NT2/D1 (cell line): ENCODE results near the gene LSM14B.

Experiments used
- DNase-seq: peaks from one replicate; pipeline ENCODE4 v3.0.0-alpha.2; 2011; ENCODE audit warnings: low read depth, low spot score
- H3K27me3 ChIP-seq: 2 replicates; pipeline ENCODE4 v1.6.0; 2011; ENCODE audit warnings: mild to moderate bottlenecking; ENCODE audit not compliant: insufficient read length, insufficient read depth
- H3K36me3 ChIP-seq: 2 replicates; pipeline ENCODE4 v1.6.1; 2011; ENCODE audit warnings: mild to moderate bottlenecking, low read length, mixed read lengths; ENCODE audit not compliant: insufficient read depth, insufficient read length
- H3K4me1 ChIP-seq: 2 replicates; pipeline ENCODE4 v1.5.1; 2011; ENCODE audit not compliant: insufficient read depth, insufficient read length
- H3K4me3 ChIP-seq: 2 replicates; pipeline ENCODE4 v1.5.1; 2011; ENCODE audit warnings: low read depth; ENCODE audit not compliant: insufficient read length
- H3K9ac ChIP-seq: 2 replicates; pipeline ENCODE4 v1.6.0; 2011; ENCODE audit warnings: low read depth; ENCODE audit not compliant: insufficient read length
- H3K9me3 ChIP-seq: 2 replicates; pipeline ENCODE4 v1.5.1; 2011; ENCODE audit warnings: mild to moderate bottlenecking, low read length; ENCODE audit not compliant: insufficient read depth
- SUZ12 ChIP-seq: IDR thresholded peaks from 2 replicates; pipeline ENCODE4 v1.6.1; 2011; ENCODE audit not compliant: insufficient read length, insufficient read depth; ENCODE audit errors: extremely low read depth
- YY1 ChIP-seq: IDR thresholded peaks from 2 replicates; pipeline ENCODE4 v1.6.1; 2011; ENCODE audit not compliant: insufficient read length, insufficient read depth
- ZNF274 ChIP-seq: IDR thresholded peaks from 2 replicates; pipeline ENCODE4 v1.6.1; 2011; ENCODE audit warnings: mild to moderate bottlenecking, low read depth, low read length

The LSM14B gene

DNA sequence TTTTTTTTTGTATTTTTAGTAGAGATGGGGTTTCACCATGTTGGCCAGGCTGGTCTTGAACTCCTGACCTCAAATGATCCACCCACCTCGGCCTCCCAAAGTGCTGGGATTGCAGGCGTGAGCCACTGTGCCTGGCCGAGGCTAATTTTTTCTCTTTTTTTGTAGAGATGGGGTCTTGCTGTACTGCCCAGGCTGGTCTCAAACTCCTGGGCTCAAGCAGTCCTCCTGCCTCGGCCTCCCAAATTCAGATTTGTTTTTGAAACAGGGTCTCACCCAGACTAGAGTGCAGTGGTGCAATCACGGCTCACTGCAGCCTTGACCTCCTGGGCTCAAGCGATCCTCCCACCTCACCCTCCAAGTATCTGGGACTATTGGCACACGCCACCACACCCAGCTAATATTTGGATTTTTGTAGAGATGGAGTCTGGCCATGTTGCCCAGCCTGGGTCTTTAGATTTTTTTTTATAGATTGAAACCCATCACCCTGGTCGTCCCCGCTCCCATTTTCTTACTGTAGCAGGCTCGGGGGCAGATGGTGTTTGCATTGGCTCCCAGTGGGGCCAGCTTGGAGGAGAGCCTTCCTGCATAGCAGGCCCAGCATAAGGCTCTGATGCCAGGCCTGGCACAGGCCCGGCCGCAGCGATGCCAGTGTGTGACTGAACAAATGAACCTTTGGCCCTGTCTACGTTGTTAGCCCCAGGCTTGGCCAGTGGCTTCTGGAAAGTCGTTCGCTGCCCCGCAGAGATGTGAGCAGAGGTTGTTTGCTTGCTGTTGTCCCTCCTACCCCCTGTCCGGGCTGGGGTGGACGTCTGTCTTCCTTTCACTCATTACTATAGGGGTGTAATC lies 56.3 kb downstream of the LSM14B start:
- Histone ChIP-seq H3K36me3 (peaks cover 72% of the 10 kb centered on the region), H3K9ac (no peak overlapping the region), H3K9me3 (no peaks in the 10 kb centered on the region), H3K27me3 (no peaks in the 10 kb centered on the region), H3K4me1 (no peaks in the 10 kb centered on the region), H3K4me3 (no peak overlapping the region)
- TF ChIP-seq SUZ12 (no peak), ZNF274 (no peak), YY1 (no peak)
- no peak for DNase-seq

- no peaks in the 10 kb centered on the region for H3K9me3 ChIP-seq
- H3K9ac ChIP-seq: no peak overlapping the region
- H3K4me1 ChIP-seq: no peaks in the 10 kb centered on the region
- TF ChIP-seq YY1 (no peak), SUZ12 (no peak), ZNF274 (no peak)
- H3K4me3 ChIP-seq: no peak overlapping the region
- H3K36me3 ChIP-seq: peaks cover 66% of the 10 kb centered on the region
- no peak for DNase-seq
- no peaks in the 10 kb centered on the region for H3K27me3 ChIP-seq
Measured at GRCh38 chr20:62179162-62179504, 56.9 kb downstream of the LSM14B start.

- Histone ChIP-seq H3K4me1 (no peaks in the 10 kb centered on the region), H3K36me3 (peaks cover 40% of the 10 kb centered on the region), H3K9me3 (no peaks in the 10 kb centered on the region), H3K27me3 (no peaks in the 10 kb centered on the region), H3K9ac (peak overlapping the region; percentile 100), H3K4me3 (peak overlapping the region; percentile 97)
- no peak for DNase-seq
- TF ChIP-seq SUZ12: no peak
- TF ChIP-seq YY1: no peak
- TF ChIP-seq ZNF274: no peak
Measured at GRCh38 chr20:62181808-62182207, 59.5 kb downstream of the LSM14B start.

- Histone ChIP-seq H3K9ac (peak within 1 kb of the TSS; percentile 100), H3K9me3 (no peaks in the 10 kb centered on the region), H3K4me1 (no peaks in the 10 kb centered on the region), H3K27me3 (no peaks in the 10 kb centered on the region), H3K4me3 (peak within 1 kb of the TSS; percentile 97), H3K36me3 (peaks cover 30% of the 10 kb centered on the region)
- no peak for TF ChIP-seq SUZ12
- no peak for TF ChIP-seq YY1
- TF ChIP-seq ZNF274: no peak
- DNase-seq: peak; percentile 95
Measured at GRCh38 chr20:62182469-62183425, 60.5 kb downstream of the LSM14B start, which contains the start of gene MTG2. MTG2 (plus strand) TSS chr20:62183028; CDS start chr20:62193421, 10,393 bp downstream.

DNA sequence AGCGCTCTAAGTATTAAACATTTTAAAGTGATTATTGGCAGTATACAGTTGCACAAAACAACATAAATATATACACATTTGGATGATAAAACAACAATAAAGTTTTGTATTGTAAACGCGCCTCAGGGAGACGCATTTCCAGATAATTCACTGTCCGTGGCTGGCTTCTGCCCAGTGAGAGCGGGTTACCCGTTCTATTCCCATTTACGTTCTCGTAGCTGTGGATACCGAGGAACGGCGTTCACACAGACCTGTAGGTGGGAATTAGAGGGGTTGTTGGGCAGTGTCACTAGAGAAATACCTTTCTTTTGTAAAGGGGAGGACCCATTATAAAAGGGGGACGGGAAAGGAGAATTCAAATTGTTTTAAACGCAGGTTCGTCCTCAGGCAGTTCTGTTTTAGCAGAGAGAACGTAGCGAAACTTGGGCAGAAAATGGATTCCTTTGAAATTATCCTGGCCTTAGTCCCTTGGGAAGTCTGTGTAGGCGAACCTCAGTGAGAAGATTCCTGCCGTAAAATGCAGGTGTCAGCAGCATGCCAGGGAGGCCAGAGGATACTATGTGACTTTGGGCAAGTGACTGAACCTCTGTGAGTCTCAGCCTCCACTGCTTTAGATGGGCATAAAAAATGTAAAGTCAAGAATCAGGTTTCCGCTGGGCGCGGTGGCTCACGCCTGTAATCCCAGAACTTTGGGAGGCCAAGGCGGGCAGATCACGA lies 61.3 kb downstream of the LSM14B start:
- TF ChIP-seq ZNF274 (no peak), SUZ12 (no peak), YY1 (no peak)
- DNase-seq: no peak
- H3K36me3 ChIP-seq: peaks cover 26% of the 10 kb centered on the region
- H3K4me3 ChIP-seq: peak overlapping the region; percentile 97
- H3K9ac ChIP-seq: peak overlapping the region; percentile 100
- H3K27me3 ChIP-seq: no peaks in the 10 kb centered on the region
- no peaks in the 10 kb centered on the region for H3K9me3 ChIP-seq
- H3K4me1 ChIP-seq: no peaks in the 10 kb centered on the region
